SK-N-MC (cell line): Measurements from ENCODE around the gene DECR2.

Experiments used
- DNase-seq: peaks from one replicate; pipeline ENCODE4 v3.0.0-alpha.2; 2011; ENCODE audit warnings: low read depth, low spot score
- H3K27ac ChIP-seq: fragments of 200-600 bp; sonication (generic); 2 replicates; pipeline ENCODE4 v1.5.1; 2016; ENCODE audit warnings: mixed run types
- H3K36me3 ChIP-seq: fragments of 200-600 bp; sonication (generic); 2 replicates; pipeline ENCODE4 v1.6.1; 2017; ENCODE audit warnings: antibody characterized with exemption, low read length, mixed read lengths; ENCODE audit not compliant: insufficient read depth
- H3K4me3 ChIP-seq: fragments of 200-600 bp; sonication (generic); 2 replicates; pipeline ENCODE4 v1.5.1; 2016
- H3K9ac ChIP-seq: fragments of 200-600 bp; sonication (generic); 2 replicates; pipeline ENCODE4 v1.8.0; 2017; ENCODE audit warnings: mixed run types, mixed read lengths; ENCODE audit not compliant: insufficient read length
- H3K9me3 ChIP-seq: fragments of 200-600 bp; sonication (generic); 2 replicates; pipeline ENCODE4 v1.6.1; 2017; ENCODE audit warnings: low read depth, mild to moderate bottlenecking, antibody characterized with exemption, low read length, moderate library complexity, mixed read lengths
- EZH2 ChIP-seq: fragments of 200-600 bp; sonication (generic); IDR thresholded peaks from one replicate; pipeline ENCODE4 v1.6.1; 2017; ENCODE audit warnings: antibody characterized with exemption
- FOXP2 ChIP-seq: optimal IDR thresholded peaks from 2 replicates; pipeline ENCODE3; 2011; ENCODE audit warnings: mild to moderate bottlenecking, moderate library complexity; ENCODE audit not compliant: insufficient read depth; ENCODE audit errors: extremely low read length, control extremely low read depth
- POLR2AphosphoS5 ChIP-seq: IDR thresholded peaks from 2 replicates; pipeline ENCODE4 v1.6.1; 2012; ENCODE audit warnings: mild to moderate bottlenecking, low read depth, low read length, borderline replicate concordance

The DECR2 gene, protein sequence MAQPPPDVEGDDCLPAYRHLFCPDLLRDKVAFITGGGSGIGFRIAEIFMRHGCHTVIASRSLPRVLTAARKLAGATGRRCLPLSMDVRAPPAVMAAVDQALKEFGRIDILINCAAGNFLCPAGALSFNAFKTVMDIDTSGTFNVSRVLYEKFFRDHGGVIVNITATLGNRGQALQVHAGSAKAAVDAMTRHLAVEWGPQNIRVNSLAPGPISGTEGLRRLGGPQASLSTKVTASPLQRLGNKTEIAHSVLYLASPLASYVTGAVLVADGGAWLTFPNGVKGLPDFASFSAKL

DNA sequence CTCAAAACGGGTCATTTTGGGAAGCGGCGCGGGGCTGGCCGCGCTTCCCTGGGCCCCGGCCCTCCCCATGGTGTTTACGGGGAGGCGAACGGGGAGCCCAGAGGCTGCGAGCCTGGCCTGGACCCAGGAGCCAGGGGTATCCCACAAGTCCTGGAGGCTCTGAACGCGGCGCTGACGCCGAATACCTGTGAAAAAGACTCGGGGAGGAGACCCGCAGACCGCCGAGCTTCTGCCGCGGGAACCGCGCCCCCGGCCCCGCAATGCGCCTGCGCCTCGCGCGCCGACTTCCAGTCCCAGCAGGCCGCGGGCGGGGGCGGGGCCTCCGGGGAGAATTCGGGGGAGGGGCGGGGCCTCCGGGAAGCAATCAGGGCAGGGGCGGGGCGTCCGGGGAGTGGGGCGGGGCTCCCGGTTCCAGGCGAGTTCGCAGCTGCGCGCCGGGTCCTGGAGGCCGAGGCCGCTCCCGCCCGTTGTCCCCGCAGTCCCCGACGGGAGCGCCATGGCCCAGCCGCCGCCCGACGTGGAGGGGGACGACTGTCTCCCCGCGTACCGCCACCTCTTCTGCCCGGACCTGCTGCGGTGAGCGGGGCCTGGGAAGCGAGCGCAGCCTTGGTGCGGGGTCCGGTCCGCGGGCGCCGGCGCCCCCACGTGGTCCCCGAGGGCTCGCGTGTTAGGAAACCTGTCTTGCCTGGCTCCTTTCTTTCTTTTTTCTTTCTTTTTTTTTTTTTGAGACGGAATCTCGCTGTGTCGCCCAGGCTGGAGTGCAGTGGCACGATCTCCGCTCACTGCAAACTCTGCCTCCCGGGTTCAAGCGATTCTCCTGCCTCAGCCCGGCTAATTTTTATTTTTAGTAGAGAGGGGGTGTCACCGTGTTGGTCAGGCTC, at the start of gene DECR2:
Gene DECR2, plus strand, starts transcription at position 418 of the 881 bp plus-strand sequence. Its CDS starts 79 bp downstream, at position 497.
- Histone ChIP-seq H3K9me3 (no peaks in the 10 kb centered on the region), H3K27ac (peak within 1 kb of the TSS; percentile 87), H3K9ac (peak within 1 kb of the TSS; percentile 91), H3K4me3 (peak within 1 kb of the TSS; percentile 94), H3K36me3 (peaks cover 25% of the 10 kb centered on the region)
- TF ChIP-seq FOXP2, result peak; percentile 27
- no peak for TF ChIP-seq EZH2
- peak; percentile 89 for TF ChIP-seq POLR2AphosphoS5
- no peak for DNase-seq

DNA sequence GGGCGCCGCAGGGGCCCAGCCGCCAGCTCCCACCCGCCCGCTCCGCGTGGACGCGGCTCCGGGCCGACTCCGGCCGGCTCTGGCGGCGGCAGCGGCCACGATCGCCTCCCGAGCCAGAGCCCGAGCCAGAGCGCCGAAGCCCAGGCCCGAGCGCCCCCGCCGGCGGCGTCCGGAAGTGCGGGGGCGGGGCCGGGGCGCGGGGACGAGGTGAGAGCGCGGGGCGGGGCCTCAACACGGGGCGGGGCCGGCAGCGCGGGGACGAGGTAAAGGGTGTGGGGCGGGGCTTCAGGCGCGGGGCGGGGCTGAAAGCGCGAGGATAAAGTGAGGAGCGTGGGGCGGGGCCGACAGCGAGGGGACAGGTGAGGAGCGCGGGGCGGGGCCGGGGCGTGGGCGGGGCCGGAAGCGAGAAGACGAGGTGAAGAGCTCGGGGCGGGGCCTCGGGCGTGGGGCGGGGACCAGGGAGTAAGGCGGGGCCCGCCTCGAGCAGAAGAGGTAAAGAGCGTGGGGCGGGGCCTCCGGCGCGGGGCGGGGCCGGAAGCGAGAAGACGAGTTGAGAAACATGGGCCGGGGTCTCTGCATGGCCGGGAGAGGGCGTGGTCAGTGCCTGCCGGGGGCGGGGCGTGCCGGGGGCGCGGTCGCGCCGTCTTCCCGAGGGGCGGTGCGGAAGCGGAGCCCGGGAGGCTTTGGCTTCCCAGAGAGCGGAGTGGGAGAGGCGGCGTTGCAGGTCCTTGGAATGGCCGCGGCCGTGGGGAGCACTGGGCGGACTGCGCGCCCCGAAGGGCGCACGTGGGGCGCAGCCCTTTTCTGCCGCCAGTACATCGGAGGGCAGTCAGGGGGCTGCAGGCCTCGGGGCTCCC, 48.9 kb upstream of the DECR2 start, which contains the start of gene AXIN1:
Gene AXIN1, minus strand, starts transcription at position 177 of the 857 bp plus-strand sequence. CDS start 5,698 bp downstream, outside the sequence.
- no peak for TF ChIP-seq EZH2
- TF ChIP-seq POLR2AphosphoS5, result no peak
- TF ChIP-seq FOXP2, result no peak
- H3K9ac ChIP-seq, result peak within 1 kb of the TSS; percentile 85
- H3K9me3 ChIP-seq, result no peaks in the 10 kb centered on the region
- H3K36me3 ChIP-seq, result peaks cover 9% of the 10 kb centered on the region
- no peak within 1 kb of the TSS for H3K27ac ChIP-seq
- DNase-seq, result peak; percentile 82
- peak within 1 kb of the TSS; percentile 84 for H3K4me3 ChIP-seq

DNA sequence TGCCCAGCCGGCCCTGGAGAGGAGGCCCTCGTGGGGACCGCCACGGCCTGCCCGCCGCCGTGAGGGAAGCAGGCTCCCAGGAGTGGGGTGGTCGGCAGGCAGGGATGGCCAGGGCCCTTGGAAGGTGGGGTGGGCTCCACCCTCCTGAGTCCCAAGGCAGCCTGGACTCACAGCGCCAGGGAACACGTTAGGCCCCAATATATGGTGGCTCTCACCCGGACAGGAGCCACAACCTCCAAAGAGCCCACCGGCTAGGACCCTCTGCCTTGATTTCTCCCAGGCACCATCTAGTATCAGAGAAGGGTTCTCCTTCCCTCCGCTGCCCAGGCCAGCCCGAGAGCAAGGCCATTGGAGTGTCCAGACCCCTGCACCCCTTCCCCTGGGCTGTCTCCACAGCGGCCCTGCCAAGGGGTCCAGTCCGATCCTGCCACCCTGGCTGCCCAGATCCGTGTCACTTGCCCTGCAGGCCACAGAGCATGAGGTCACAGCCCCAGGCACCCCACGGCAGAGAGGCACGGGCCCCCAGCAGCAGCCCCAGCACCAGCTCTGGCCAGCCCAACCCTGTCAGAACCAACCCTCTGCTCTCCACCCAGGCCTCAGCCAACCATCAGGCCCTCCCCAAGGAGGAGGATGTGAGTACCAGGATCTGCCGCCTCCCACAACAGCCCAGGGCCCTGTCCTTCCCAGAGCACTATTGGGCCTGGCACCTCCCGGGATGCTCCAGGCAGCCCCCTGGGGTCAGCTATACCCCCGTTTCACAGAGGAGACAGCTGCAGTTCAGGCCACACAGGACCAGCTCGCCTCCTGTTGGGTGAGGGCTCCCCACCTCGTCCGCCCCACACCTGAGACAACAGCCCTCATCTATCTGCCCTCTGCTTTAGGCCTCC, 48.0 kb upstream of the DECR2 start:
- H3K9me3 ChIP-seq, result no peaks in the 10 kb centered on the region
- H3K9ac ChIP-seq, result peak overlapping the region; percentile 66
- no peak for TF ChIP-seq EZH2
- TF ChIP-seq POLR2AphosphoS5, result no peak
- TF ChIP-seq FOXP2, result no peak
- peaks cover 9% of the 10 kb centered on the region for H3K36me3 ChIP-seq
- peak overlapping the region; percentile 75 for H3K4me3 ChIP-seq
- DNase-seq, result no peak
- no peak overlapping the region for H3K27ac ChIP-seq

DNA sequence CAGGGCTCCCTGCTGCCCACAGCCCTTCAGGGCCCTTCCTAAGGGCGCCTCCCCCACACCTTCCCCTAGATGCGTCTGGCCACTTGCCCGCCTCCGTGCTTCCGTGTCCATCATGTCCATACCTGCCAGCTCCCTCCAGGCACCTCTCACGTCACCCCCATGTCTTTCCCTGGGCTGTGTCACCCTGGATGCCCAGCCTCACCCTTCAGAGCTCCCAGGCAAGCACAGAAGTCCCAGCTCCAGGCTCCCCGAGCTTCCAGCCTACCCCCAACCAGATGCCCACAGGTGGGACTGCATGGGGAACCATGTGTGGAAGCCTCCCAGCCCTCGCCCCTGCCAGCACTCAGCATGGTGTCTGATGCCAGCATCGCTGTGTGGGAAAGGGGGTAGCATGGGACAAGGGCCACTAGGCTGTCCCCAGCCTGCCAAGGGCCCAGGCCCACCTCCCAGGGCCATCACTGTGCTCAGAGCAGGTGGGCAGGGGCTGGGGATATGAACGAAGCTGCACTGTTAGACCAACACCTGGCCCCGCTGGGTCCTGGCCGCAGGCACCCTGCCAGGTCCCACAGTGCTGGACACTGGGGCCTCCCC, 47.3 kb upstream of the DECR2 start:
- no peak for DNase-seq
- no peak overlapping the region for H3K4me3 ChIP-seq
- no peak overlapping the region for H3K27ac ChIP-seq
- no peak overlapping the region for H3K9ac ChIP-seq
- peaks cover 9% of the 10 kb centered on the region for H3K36me3 ChIP-seq
- no peak for TF ChIP-seq POLR2AphosphoS5
- TF ChIP-seq FOXP2, result no peak
- TF ChIP-seq EZH2, result no peak
- no peaks in the 10 kb centered on the region for H3K9me3 ChIP-seq

DNA sequence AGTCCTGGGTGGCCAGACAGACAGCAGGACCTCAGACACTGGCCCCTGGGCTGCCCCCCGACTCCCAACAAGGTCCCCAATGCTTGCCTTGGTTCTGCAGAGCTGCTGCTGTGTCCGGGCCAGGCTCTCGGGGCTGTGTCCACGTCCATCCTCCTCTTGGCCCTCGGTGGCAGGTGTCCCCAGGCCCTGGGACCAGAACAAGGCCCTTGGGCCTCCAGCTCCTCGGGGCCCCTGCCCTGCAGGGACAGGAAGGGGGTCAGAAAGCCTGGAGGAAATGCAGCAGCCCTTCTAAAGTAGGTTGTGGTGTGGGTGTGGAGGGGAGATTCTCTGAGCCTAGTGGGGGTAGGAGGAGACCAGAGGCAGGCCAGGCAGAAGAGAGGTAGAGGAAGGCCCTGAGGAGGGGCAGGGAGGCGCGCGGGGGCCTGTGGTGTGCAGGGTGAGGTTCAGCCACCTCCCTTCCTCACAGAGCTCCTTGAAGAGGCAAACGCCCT, 46.7 kb upstream of the DECR2 start:
- TF ChIP-seq EZH2 (no peak), POLR2AphosphoS5 (no peak), FOXP2 (no peak)

DNA sequence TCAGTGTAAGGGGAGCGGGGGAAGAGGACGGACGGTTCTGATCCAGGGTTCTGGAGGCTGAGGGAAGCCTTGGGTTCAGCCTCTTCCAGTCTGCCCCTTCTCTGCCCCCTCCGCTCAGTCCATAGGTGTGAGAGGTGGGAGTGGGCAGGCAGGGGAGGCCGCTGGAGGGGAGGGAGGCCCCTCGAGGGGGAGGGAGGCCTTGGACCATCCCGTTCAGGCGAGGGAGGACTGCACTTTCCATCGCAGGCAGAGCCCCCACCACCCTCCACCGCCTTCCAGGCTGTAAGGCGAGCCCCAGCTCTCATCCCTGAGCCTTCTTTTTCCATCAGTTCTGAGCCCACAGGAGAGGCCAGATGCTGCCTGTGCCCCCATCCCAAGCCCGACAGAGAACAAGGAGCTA, 44.9 kb upstream of the DECR2 start:
- no peak overlapping the region for H3K27ac ChIP-seq
- TF ChIP-seq FOXP2, result no peak
- no peak for TF ChIP-seq POLR2AphosphoS5
- TF ChIP-seq EZH2, result no peak
- no peaks in the 10 kb centered on the region for H3K36me3 ChIP-seq
- H3K9ac ChIP-seq, result no peak overlapping the region
- no peak for DNase-seq
- no peak overlapping the region for H3K4me3 ChIP-seq
- no peaks in the 10 kb centered on the region for H3K9me3 ChIP-seq

More for the DNA sequence above, 46.7 kb upstream of the DECR2 start:
- H3K4me3 ChIP-seq, result no peak overlapping the region
- DNase-seq, result no peak
- H3K9me3 ChIP-seq, result no peaks in the 10 kb centered on the region
- no peak overlapping the region for H3K9ac ChIP-seq
- H3K27ac ChIP-seq, result no peak overlapping the region
- H3K36me3 ChIP-seq, result peaks cover 8% of the 10 kb centered on the region
